HTR-8/SVneo (cell line): ENCODE measurements around the gene CNPY1.

ENCODE experiments used
- DNase-seq: peaks from one replicate; pipeline ENCODE4 v3.0.0; 2011; ENCODE audit warnings: low spot score, mixed read lengths; ENCODE audit not compliant: insufficient read length
- FAIRE-seq: peaks from 2 replicates; lab custom pipeline; 2011; peaks lifted over from hg19 to GRCh38; lab: Jason Lieb, UNC

The CNPY1 gene

GRCh38 chr7:155560196-155560885, 14.0 kb upstream of the CNPY1 start:
- FAIRE-seq (no peak), DNase-seq (no peak)

- FAIRE-seq: no peak
Measured at GRCh38 chr7:155559519-155560108, 13.3 kb upstream of the CNPY1 start.

DNA sequence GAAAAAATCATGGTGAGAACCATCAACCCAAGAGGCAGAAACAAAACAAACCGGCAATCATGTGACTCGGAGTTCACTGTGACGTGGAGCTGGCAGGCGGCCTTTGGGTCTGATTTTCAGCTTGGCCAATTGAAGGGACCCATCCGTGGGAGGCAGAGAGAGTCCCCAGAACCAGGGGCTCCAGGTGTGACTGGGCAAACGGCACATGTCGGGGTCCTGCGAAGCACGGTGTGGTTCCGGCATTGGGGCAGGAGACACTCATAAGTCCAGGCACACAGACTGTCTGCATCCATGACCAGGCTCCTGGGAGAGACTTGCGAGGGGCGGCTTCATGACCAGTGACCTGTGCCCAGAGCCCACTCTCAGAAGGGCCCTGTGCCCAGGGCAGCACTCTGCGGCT, 12.6 kb upstream of the CNPY1 start:
- DNase-seq: no peak
- FAIRE-seq: no peak

More at GRCh38 chr7:155559519-155560108, 13.3 kb upstream of the CNPY1 start:
- no peak for DNase-seq

DNA sequence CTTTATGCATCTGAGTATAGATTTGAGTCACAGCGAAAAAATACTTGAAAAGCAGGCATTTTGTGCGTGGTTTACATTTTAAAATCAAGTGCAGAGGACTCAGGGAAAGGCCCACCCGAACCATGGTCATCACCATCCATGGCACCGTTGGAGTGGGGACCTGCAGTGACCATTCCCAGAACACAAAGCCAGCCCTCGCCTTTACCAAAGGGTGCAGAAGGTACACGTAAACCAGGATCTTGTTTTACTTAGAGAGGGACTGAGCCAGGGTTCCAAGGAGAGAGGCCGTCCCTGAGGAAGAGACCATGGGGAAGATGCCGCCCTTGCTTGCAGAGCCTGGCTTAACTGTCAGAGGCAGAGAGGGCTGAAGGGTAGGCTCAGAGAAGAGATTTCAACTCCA, 12.0 kb upstream of the CNPY1 start:
- no peak for DNase-seq
- FAIRE-seq: no peak

- FAIRE-seq: no peak
Measured at GRCh38 chr7:155557778-155558177, 11.4 kb upstream of the CNPY1 start.

DNA sequence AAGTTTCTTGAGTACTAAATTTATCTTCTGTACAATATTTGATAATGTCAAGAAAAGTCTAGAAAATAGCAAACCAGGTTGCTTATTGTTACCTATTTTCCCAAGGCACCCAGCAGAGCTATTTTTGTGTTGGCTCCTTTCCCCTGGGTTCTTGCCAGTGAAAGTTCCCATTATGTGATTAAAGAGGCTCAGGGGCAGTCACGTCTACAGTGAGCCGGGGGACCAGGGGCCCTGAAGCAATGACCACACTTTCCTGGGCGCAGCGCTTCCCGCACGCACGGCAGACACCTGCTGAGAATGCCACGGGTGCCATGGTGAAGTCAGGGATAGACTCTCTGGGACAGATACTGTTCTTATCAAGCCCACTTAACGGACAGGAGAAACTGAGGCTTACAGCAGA, 10.4 kb upstream of the CNPY1 start:
- DNase-seq (no peak), FAIRE-seq (no peak)

More at GRCh38 chr7:155557778-155558177, 11.4 kb upstream of the CNPY1 start:
- no peak for DNase-seq

DNA sequence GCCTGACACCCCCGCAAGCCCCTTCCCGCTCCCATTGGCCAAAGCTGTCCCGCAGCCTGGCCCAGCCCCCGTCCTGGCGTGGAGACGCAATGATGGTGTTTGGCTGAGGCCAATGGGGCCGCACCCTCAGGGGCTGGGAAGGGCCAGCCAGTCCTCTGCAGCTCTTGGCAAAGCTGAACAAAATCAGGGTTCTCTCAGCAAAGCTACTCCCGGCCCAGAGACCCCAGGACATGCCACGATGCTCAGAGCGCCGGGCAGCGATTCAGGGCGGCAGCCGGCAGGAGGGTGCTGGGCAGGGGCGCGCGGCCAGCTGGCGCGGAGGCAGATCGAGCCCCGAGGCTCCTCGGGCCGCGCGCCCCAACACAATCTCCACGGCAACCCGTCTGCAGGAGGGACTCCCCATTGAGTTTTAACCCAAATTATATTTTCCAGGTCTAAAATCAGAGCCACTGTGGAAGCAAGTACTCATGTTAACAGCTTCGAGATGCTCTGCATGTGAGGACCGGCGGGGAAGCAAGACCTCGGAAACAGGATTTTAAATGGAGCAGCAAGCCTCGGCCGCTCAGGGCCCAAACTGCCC, 8.8 kb upstream of the CNPY1 start:
- FAIRE-seq (no peak), DNase-seq (no peak)

DNA sequence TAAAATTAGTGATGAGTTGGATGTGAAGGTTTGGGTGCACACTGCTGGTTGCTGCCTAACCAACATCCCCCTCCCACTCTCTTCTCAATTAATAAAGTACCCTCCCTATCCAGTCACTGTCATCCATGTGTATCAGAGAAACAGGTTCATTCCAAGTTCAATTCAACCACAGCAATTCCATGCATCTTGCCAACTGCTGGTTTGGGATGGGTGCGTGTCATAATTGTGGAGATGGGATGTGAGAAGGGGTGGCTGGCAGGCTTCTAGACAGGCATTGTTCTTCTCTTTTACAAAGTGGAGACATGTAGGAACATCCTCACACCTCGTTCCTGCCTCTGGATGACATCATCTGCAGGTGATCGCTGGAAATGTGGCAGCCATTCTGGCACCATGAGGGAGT, 7.5 kb upstream of the CNPY1 start:
- DNase-seq (no peak), FAIRE-seq (no peak)

- no peak for DNase-seq
- FAIRE-seq: no peak
Measured at GRCh38 chr7:155551785-155552611, 5.6 kb upstream of the CNPY1 start.

DNA sequence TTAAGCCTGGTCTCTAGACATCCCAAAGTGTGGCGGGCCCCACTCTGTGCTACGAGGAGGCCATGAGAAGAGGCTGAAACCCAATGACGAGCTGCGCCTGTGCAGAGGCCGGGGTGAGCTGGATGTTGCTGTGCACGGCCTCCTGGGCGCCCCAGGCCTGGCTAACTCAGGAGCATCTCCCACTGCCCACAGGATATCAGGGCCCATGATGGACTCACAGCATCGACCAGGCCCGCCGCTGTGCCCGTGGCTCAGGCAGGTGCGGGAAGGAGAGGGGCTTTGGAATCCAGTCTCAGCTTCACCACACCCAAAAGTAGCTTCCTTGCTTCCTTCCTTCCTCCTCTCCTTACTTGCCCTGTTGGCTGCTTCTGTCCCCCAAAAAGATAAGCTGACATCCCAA, 4.6 kb upstream of the CNPY1 start:
- no peak for DNase-seq
- no peak for FAIRE-seq

DNA sequence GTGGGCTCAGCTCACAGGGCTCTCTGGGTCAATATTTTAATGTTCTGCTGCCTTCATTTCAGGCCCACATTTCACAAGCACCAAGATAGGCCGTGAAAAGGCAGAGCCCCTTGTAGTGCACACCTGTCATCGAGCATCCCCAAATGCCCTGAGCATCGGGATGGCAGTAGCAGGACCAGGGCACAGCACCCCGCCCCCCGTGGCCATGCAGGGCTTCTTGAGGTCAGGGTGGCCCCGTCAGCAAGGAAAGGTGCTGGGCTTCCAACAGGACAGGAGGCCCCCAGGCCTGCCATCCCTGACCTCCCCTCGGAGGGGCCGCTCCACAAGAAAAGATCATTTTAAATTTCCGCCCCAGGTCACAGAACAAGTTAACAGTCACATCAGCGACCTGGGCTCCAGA, 2.9 kb upstream of the CNPY1 start:
- FAIRE-seq: no peak

DNA sequence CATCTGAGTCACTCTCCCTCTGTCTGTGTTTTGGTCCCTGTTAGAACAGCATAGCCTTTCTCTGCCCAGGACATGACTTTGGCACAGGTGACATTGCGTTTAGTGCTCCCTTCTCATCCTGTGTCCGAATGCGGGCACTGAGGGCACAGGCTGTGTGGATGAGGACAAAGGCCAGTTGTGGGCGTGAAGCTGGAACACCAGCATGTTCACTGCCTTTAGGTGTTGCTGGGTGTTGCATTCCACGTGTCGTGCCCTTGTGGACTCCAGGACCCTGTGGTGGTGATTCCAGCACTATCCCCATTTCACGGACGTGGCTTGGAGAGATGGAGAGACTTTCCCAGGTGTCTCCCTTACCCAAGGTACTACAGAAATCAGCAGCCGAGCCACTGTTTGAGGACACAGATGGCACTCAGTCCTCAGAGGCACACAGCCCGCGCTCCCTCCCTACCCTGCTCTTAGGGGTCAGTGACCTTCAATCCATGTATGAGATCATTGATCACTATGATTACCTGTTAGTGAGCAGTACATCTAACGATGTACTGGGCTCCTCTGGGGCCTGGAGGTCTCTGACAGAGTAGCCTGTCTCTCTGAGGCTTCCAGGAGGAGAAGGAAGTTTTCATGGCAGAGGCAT, 917 bp upstream of the CNPY1 start:
- FAIRE-seq: no peak

More for the DNA sequence above, 2.9 kb upstream of the CNPY1 start:
- DNase-seq: no peak

GRCh38 chr7:155545348-155545747, 1.0 kb downstream of the CNPY1 start:
- FAIRE-seq: no peak
- no peak for DNase-seq

More for the DNA sequence above, 917 bp upstream of the CNPY1 start:
- DNase-seq: no peak

- DNase-seq (no peak), FAIRE-seq (no peak)
Measured at GRCh38 chr7:155544485-155544884, 1.9 kb downstream of the CNPY1 start.

DNA sequence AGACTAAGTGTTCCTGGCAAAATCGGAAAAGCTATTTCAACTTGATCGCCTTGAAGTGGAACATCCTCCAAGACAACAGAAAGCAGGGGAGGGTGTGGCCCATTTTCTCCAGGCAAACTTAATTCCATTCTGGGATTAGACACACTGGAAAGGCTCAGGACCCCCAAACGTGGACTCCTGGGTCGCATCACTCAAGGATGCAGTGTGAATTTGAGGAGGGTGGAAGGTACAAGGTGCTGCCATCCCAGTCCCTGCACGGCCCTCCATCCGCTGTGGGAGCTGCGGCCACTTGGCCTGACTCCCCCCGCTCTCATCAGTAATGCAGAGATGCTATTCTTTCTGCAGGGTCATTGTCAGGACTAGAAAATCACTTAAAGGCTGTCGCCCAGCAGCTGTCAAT, 2.4 kb downstream of the CNPY1 start:
- DNase-seq (no peak), FAIRE-seq (no peak)

DNA sequence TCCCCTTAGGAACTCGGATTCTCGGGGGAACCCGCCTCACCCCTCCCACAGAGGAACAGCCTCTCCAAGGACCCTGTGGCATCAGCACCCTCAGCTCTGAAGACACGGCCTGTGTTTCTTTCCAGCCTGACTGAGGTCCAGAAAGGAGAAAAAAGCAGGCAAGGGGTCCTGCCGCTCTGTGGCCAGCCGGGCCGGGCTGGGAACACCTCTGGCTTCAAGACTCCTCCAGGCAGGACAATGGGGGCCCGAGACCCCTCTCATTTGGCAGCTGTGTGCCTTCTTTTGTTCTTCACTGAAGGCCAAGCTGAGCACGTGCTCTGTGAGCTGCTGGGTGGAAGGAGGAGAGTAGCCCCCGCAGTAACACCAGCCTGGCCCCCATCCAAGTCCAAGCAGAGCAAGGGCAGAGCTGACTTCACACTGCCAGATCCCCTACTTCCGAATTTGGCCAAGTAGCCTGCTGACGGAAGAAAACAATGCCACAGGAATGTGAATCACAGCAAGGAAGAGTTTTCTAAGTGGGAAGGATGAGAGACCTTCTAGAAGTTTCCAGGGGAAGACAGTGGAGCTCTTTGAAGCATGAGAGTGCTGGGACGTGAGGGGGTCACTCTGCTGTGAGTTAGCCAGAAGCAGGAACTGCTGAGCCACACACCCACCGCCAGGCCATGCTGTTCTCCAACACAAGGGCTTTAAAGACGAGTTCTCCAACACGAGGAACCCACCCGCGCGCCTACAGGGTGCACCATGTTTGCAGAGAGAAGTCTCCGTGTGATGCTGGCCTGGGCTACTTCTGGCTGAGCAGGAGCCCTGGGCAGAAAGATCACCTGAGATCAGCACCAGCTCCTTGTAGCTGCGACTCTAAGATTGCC, 3.1 kb downstream of the CNPY1 start:
- no peak for FAIRE-seq
- no peak for DNase-seq

- DNase-seq: no peak
- no peak for FAIRE-seq
Measured at GRCh38 chr7:155541986-155542675, 4.2 kb downstream of the CNPY1 start.

DNA sequence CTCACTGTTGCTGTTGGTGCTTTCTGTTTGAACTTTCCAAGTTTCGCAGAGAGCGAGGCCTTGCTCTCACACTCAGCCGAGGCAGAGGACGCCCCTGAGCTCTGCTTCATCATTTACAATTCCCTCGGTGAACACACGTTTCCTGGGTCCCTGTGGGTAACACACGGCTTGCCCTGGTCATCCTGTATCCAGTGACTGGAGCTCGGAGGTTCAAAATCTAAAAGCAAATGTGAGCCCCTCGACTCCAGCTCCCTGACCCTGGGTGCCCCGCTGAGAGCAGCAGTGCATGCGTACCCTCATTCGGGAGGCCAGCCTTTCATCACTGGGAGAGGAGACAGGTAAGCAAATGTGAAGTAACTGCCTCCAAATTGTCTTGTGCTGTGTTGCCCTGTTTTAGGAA, 5.8 kb downstream of the CNPY1 start:
- DNase-seq: no peak
- no peak for FAIRE-seq

DNA sequence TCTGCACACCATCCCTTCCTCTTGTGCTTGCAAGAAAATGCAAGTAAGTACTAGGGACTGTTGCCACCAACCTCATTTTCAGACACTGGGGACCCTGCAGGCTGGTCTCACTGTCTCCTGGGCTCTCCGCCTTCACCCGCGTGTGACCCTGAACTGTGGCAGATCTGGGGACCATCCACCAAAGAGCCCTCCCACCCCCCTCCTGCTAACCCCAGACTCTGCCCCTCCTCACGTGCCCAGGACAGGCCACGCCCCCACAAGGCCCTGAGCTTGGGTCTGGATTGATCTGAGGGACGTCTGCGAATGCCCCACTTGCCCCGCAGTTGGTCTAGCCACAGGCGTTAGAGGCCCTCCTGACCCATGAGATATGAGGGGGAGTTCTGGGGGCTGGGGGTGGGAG, 8.1 kb downstream of the CNPY1 start:
- DNase-seq: no peak
- FAIRE-seq: no peak
